ENCODE results near the gene MFSD12.

MFSD12 gene

GRCh38 chr19:3557461-3558248, at the start of gene MFSD12:
MFSD12 (minus strand) TSS chr19:3557586; CDS start chr19:3557403, 183 bp downstream.
- peak; percentile 82 to 91 for DNase-seq (ENCODE audit: low read depth in 2 of 2, low spot score in 1 of 2)

- peak in 1 of 2 donors; percentile 21 for DNase-seq (ENCODE audit: low read depth in 2 of 2, low spot score in 1 of 2)
These were observed 49.4 kb upstream of the MFSD12 start, which contains the start of gene TBXA2R for GRCh38 chr19:3606690-3607289. TBXA2R (minus strand) TSS chr19:3606875; CDS start chr19:3600634, 6,241 bp downstream.

GRCh38 chr19:3606174-3606689, 48.8 kb upstream of the MFSD12 start:
- no peak for DNase-seq (ENCODE audit: low read depth in 2 of 2, low spot score in 1 of 2)

GRCh38 chr19:3605770-3606169, 48.4 kb upstream of the MFSD12 start:
- no peak for DNase-seq (ENCODE audit: low read depth in 2 of 2, low spot score in 1 of 2)

GRCh38 chr19:3605361-3605760, 48.0 kb upstream of the MFSD12 start:
- no peak for DNase-seq (ENCODE audit: low read depth in 2 of 2, low spot score in 1 of 2)

- DNase-seq (ENCODE audit: low read depth in 2 of 2, low spot score in 1 of 2), result no peak
These were observed 47.6 kb upstream of the MFSD12 start for GRCh38 chr19:3604987-3605343.

GRCh38 chr19:3604227-3604986, 47.0 kb upstream of the MFSD12 start:
- DNase-seq (ENCODE audit: low read depth in 2 of 2, low spot score in 1 of 2), result no peak

- no peak for DNase-seq (ENCODE audit: low read depth in 2 of 2, low spot score in 1 of 2)
These were observed 45.9 kb upstream of the MFSD12 start for GRCh38 chr19:3603121-3603811.

GRCh38 chr19:3601021-3601420, 43.6 kb upstream of the MFSD12 start:
- DNase-seq (ENCODE audit: low read depth in 2 of 2, low spot score in 1 of 2), result no peak

GRCh38 chr19:3599776-3600187, 42.4 kb upstream of the MFSD12 start:
- DNase-seq (ENCODE audit: low read depth in 2 of 2, low spot score in 1 of 2), result no peak

GRCh38 chr19:3595521-3596061, 38.2 kb upstream of the MFSD12 start:
- DNase-seq (ENCODE audit: low read depth in 2 of 2, low spot score in 1 of 2), result no peak

GRCh38 chr19:3593156-3593555, 35.8 kb upstream of the MFSD12 start:
- DNase-seq (ENCODE audit: low read depth in 2 of 2, low spot score in 1 of 2), result no peak

GRCh38 chr19:3591876-3592613, 34.7 kb upstream of the MFSD12 start:
- no peak for DNase-seq (ENCODE audit: low read depth in 2 of 2, low spot score in 1 of 2)

GRCh38 chr19:3590991-3591659, 33.7 kb upstream of the MFSD12 start:
- DNase-seq (ENCODE audit: low read depth in 2 of 2, low spot score in 1 of 2), result no peak

GRCh38 chr19:3589949-3590348, 32.6 kb upstream of the MFSD12 start:
- no peak for DNase-seq (ENCODE audit: low read depth in 2 of 2, low spot score in 1 of 2)

GRCh38 chr19:3589439-3589838, 32.1 kb upstream of the MFSD12 start:
- DNase-seq (ENCODE audit: low read depth in 2 of 2, low spot score in 1 of 2), result no peak

- no peak for DNase-seq (ENCODE audit: low read depth in 2 of 2, low spot score in 1 of 2)
These were observed 29.4 kb upstream of the MFSD12 start for GRCh38 chr19:3586707-3587346.

- no peak for DNase-seq (ENCODE audit: low read depth in 2 of 2, low spot score in 1 of 2)
These were observed 28.8 kb upstream of the MFSD12 start for GRCh38 chr19:3586127-3586626.

Measured in stimulated activated CD8-positive, alpha-beta memory T cell treated with anti-CD3 and anti-CD28 coated beads, Interleukin-4, amount 100 ng/mL, for 1 hour (primary cell).